Measurements from ENCODE around the gene NMT1.

The NMT1 gene

GRCh38 chr17:45130681-45131615 lies 69.8 kb downstream of the NMT1 start:
- Histone ChIP-seq H3K36me3 (no peaks in the 10 kb centered on the region), H3K4me3 (ENCODE audit: low read depth, low read length) (no peak overlapping the region), H3K9me3 (no peaks in the 10 kb centered on the region), H3K4me1 (no peaks in the 10 kb centered on the region), H3K27me3 (no peaks in the 10 kb centered on the region)
- no peak for DNase-seq
- TF ChIP-seq, protein P1, sequence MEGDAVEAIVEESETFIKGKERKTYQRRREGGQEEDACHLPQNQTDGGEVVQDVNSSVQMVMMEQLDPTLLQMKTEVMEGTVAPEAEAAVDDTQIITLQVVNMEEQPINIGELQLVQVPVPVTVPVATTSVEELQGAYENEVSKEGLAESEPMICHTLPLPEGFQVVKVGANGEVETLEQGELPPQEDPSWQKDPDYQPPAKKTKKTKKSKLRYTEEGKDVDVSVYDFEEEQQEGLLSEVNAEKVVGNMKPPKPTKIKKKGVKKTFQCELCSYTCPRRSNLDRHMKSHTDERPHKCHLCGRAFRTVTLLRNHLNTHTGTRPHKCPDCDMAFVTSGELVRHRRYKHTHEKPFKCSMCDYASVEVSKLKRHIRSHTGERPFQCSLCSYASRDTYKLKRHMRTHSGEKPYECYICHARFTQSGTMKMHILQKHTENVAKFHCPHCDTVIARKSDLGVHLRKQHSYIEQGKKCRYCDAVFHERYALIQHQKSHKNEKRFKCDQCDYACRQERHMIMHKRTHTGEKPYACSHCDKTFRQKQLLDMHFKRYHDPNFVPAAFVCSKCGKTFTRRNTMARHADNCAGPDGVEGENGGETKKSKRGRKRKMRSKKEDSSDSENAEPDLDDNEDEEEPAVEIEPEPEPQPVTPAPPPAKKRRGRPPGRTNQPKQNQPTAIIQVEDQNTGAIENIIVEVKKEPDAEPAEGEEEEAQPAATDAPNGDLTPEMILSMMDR (IDR thresholded peaks at IDR 0.05; ENCODE audit: low read depth, low read length) = no peak

DNA sequence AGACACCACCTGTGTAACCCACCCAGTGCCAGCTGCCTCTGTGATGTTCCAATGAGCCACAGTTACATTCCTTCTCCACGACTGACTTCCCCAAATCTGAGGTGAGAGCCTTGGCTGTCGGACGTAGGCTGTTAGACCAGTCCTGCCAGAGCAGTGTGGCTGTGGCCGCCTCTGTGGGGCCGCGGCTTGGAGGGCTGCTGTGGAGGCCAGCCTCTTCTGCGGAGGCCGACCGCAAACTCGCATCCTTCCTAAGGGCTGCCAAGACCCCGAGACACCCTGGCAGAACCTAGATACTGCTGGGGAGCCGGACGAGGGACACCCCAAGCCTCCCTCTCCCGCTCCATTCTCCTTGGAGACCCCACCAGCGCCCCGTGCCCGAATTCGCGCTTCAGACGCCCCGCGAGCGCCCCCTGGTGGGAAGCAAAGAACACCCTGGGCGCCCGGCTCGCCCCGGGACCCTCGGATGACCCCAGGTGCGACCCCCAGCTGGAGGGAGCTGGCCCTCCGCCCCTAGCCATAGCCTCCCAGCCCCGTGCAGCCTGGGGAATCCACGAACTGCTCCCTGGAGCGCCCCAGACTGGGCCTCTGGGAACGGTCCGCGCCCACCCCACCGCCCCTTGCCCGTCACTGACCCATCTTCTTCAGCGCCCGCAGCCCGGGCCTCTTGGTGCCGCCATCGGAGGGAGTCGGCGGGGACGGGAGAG lies 70.7 kb downstream of the NMT1 start:
- Histone ChIP-seq H3K4me3 (ENCODE audit: low read depth, low read length) (peak overlapping the region; percentile 62), H3K4me1 (no peaks in the 10 kb centered on the region)

GRCh38 chr17:45132320-45132571 lies 71.1 kb downstream of the NMT1 start, which contains the start of gene PLCD3:
Gene PLCD3, minus strand, starts transcription at chr17:45132515. Its CDS starts 105 bp downstream, at chr17:45132410.
- peak within 1 kb of the TSS; percentile 71 for H3K4me3 ChIP-seq (ENCODE audit: low read depth, low read length)
- no peaks in the 10 kb centered on the region for H3K4me1 ChIP-seq
- no peaks in the 10 kb centered on the region for H3K27me3 ChIP-seq
- H3K9me3 ChIP-seq = no peaks in the 10 kb centered on the region
- TF ChIP-seq, protein P1 (IDR thresholded peaks at IDR 0.05; ENCODE audit: low read depth, low read length) = no peak
- no peaks in the 10 kb centered on the region for H3K36me3 ChIP-seq
- DNase-seq = no peak

More for the DNA sequence above, 70.7 kb downstream of the NMT1 start:
- TF ChIP-seq, protein P1 (IDR thresholded peaks at IDR 0.05; ENCODE audit: low read depth, low read length) = peak; percentile 81
- H3K36me3 ChIP-seq = no peaks in the 10 kb centered on the region
- no peaks in the 10 kb centered on the region for H3K9me3 ChIP-seq
- H3K27me3 ChIP-seq = no peaks in the 10 kb centered on the region
- peak; percentile 75 for DNase-seq

DNA sequence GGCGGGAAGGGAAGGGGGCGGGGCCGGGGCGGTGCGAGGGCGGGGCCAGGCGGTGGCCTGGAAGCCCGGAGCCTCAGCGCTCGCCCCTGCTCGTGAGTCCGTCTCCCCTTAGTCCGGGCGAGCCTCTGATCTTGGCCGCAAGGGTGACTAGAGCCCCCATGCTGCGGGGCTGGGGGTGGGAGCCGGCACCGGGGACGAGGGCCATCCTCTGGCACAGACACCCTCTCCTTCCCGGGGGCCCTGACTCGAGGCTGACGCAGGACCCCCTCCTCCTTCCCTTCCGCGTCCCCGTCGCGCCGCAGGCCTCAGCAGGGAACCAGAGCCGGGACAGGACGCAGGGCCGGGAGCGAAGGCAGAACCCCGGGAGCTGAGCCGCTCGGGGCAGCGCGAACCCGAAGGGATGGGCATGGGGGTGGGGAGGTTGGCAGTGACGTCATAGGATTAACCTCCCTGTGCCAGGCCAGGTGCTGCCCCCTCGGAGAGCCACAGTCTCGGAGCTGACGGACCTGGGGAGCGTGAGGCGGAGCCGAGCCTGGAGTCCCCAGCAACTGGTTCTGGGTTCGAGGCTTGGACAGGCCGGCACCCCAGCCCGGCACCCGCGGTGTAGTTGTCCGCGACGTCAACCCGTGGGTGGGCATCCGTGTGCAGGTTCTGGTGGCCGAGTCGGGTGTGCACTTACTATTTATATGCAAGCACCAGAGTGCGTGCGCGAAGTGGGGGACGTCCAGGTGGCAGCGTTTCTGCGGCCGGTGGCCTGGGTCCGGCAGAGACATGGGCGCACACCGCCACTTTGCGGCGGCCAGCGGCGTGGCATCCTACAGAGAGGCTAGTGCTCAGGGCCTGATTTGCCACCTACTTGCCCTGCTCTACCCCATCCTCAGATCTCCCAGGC lies 71.7 kb downstream of the NMT1 start:
- H3K36me3 ChIP-seq = no peaks in the 10 kb centered on the region
- no peaks in the 10 kb centered on the region for H3K27me3 ChIP-seq
- H3K9me3 ChIP-seq = no peaks in the 10 kb centered on the region
- H3K4me3 ChIP-seq (ENCODE audit: low read depth, low read length) = peak overlapping the region; percentile 71
- peak; percentile 88 for DNase-seq
- no peaks in the 10 kb centered on the region for H3K4me1 ChIP-seq
- TF ChIP-seq, protein P1 (IDR thresholded peaks at IDR 0.05; ENCODE audit: low read depth, low read length) = peak; percentile 80

DNA sequence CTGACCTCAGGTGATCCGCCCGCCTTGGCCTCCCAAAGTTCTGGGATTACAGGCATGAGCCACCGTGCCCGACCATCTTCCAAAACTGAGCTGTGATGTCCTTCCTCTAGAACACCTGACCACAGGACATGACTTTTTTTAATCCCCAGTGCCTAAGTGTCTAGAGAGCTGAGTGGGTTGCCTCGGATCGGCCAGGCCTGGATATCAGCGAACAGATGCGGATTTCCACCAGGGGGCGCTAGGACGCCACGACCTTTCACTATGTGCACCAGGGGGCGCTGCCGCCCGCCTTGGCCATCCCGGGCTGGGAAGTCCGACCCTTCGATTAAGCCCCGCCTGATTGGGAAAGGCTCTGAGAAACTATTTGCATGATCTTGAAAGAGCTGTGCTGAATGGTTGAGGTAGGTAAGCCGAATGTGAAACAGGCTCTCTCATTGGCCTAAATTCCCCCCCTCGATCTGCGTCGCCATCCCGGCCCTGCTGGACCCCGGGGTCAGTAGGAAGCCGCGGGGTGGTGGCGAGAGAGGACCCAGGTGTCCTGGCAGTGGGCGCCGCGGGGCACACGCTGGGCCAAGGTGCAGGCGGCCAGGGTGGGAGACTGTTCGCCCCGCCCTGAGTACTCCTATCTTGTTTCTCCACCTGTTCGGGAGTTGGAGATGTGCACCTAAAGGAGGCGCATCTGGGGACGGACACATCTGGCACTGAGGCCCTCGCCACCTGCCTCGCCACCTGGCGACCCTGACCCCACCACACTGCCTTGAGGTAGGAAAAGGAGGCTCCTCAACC lies 74.3 kb downstream of the NMT1 start, which contains the start of gene ACBD4:
TSS of gene ACBD4 (plus strand) at position 496 of the 786 bp plus-strand sequence. CDS start 458 bp downstream, outside the sequence.
- Histone ChIP-seq H3K4me3 (ENCODE audit: low read depth, low read length) (peak within 1 kb of the TSS; percentile 60), H3K4me1 (no peaks in the 10 kb centered on the region), H3K27me3 (no peaks in the 10 kb centered on the region), H3K36me3 (no peaks in the 10 kb centered on the region), H3K9me3 (no peaks in the 10 kb centered on the region)
- DNase-seq = peak; percentile 96
- TF ChIP-seq, protein P1 (IDR thresholded peaks at IDR 0.05; ENCODE audit: low read depth, low read length) = peak; percentile 100

Data from BE2C (cell line).